Effector CD8-positive, alpha-beta T cell (primary cell): ENCODE results near the gene NUDT17.
A peak's percentile ranks its signal among the peaks of the same experiment; 100 is the strongest.

Experiments
- DNase-seq: peaks from one replicate; lab custom pipeline; 2025; lab: John Stamatoyannopoulos, UW

Gene NUDT17

GRCh38 chr1:145847827-145848226 is 2.4 kb downstream of the NUDT17 start:
- DNase-seq: no peak

- no peak for DNase-seq
These were observed 4.1 kb downstream of the NUDT17 start for GRCh38 chr1:145849356-145850160.

DNA sequence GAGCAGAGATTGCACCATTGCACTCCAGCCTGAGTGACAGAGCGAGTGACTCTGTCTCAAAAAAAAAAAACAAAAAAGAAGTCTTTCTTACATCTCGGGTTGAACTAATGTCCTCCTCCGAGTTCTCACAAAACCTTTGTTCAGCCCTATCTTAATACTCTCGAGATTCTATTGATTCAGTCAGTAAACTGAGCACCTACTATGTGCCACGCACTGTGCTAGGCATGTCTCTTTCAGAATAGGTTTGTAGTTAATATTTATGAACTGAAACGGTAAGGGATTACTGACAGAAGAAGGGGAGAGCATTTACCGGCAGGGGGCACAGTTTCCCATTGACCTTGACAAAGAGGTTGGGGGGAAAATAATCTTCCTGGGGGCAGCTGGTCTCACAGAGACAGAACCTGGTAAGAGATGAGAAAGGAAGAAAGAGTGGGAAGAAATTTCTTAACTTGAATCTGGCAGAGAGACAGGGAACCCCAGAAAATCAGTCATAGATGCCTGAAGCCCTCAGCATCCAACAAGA is 10.1 kb downstream of the NUDT17 start:
- DNase-seq: no peak

DNA sequence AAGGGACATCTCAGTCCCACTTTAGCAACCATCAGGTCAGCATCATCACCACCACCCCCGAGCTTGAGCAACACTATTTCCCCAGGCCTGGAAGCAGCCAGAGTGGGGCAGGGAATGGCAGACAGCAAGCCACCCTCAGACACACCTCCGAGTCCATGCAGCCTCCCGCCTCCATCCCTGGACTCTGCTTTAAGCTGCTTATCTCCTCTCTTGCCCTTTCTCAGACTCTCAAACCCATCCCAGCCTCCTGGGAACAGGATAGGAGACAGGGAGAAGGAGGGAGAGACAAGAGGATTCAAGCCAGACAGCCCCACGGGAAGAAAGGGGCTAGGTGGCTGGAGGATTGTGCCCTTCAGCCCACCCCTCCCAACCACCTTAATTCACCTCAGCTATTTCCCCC is 11.7 kb downstream of the NUDT17 start:
- no peak for DNase-seq

- DNase-seq: peak; percentile 66
These were observed 12.9 kb downstream of the NUDT17 start for GRCh38 chr1:145858238-145858900.

GRCh38 chr1:145858901-145859490 is 13.6 kb downstream of the NUDT17 start, which contains the start of gene PIAS3:
Gene PIAS3, minus strand, starts transcription at chr1:145859081. Its CDS starts 91 bp downstream, at chr1:145858990.
- peak; percentile 66 for DNase-seq

DNA sequence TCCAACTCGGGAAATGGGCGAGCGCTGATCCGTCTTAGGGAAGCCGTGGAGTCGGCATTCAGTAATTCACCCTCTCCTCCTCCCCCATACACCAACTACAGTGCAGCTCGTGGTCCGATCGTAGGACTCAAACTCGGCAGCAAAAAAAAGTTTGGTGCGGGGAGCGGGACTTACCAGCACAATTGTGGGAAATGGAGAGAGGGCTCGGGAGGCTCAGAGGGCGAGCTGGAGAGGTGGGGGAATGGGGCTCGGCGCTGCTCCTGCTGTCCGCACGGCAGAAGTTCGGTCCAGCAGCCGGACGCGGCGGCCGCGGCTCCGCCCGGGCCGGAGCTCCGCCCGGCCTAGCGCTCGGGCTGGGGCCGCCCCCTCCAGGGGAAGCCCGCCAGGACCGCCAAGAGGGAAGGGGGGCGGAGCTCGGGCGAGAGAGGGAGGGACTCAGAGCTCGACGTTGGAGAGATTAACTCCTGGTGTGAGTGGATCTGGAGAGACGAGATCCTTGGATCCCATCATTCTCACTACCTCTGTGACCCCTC is 14.1 kb downstream of the NUDT17 start:
- DNase-seq: peak; percentile 69

DNA sequence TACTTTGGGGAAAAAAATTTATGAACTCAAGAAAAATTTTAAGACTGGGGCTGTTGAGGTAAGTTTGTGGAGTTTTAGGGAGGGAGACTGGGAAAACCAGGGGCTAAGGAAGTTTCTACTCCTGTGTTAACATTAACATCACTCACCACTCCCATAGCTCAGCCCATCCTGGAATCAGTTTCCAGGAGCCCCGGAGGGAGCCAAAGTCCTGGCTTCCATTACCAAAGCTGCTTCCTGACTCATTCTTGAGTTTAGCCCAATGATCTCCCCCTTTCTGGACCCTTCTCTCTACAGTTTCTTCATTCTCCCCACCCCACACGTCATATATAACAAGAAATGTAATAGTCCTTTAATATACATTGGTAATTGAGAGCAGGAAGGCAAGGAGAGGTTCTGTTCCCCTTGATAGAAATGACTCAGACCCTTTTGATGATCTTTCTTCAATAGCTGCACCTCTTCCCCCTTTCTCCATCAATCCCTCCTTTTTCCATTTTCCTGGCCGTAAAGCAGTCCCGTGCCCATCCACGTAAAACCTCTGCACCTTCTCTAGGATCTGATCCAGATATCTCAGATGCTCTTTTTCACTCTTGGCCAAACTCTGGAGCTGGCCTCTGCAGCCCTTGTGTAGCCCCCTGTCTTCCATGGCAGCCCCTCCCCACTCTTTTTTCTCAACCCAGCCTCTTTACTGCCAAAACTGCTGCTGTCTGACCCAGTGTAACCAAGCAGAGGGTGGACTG is 18.0 kb downstream of the NUDT17 start:
- no peak for DNase-seq

DNA sequence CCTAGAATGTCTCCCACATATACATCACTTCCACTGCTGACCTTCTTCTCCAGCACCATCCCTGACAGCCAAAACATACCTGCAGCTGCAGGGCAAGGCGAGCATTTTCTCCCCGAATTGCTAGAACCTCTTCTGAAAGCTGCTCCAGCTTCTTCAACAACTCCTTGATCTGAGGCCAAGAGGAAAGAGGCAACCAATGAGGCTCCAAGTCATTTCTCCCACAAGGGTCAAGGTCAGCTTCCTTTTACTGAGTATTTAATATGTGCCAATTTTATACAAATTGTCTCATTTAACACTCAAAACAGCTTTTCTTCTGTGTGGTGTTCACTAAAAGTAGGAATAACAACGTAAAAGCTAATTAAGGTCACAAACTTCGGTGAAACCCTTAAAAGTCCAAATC is 22.8 kb downstream of the NUDT17 start:
- no peak for DNase-seq

GRCh38 chr1:145871994-145872924 is 26.8 kb downstream of the NUDT17 start:
- DNase-seq: no peak

GRCh38 chr1:145874646-145875045 is 29.2 kb downstream of the NUDT17 start:
- DNase-seq: no peak

DNA sequence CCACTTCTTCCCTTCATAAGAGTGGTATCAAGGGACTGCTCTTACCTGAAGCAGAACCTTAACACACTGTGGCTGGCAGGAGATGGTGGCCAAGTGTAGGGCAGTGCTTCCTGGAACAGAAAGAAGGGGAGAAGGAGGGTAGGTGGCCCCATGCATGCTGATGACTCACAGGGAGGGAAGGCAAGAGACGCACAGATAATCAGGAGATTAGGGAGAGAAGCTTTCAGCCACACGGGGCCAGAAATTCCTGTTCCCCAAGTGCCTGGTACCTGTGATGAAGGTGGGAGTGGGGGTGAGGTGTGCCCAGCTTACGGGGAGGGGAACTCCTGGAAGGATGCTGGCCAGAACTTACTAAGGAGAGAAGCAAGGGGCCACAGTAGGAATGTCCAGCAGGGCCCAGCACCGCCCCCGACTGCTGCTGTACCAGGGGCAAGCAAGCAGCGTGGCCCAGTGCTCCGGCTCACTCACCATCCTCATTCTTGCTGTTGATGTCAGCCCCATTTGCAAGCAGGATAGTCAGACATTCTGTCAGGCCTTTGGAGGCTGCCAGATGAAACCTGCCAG is 32.6 kb downstream of the NUDT17 start:
- DNase-seq: no peak

GRCh38 chr1:145878724-145879123 is 33.3 kb downstream of the NUDT17 start:
- DNase-seq: no peak

- no peak for DNase-seq
These were observed 34.3 kb downstream of the NUDT17 start for GRCh38 chr1:145879775-145880174.

GRCh38 chr1:145884675-145885074 is 39.2 kb downstream of the NUDT17 start:
- no peak for DNase-seq

GRCh38 chr1:145885738-145886287 is 40.4 kb downstream of the NUDT17 start, which contains the start of gene ANKRD35:
Gene ANKRD35, minus strand, starts transcription at chr1:145885866. Its CDS starts 108 bp downstream, at chr1:145885758.
- DNase-seq: peak; percentile 76

GRCh38 chr1:145886390-145886789 is 41.0 kb downstream of the NUDT17 start:
- DNase-seq: no peak

DNA sequence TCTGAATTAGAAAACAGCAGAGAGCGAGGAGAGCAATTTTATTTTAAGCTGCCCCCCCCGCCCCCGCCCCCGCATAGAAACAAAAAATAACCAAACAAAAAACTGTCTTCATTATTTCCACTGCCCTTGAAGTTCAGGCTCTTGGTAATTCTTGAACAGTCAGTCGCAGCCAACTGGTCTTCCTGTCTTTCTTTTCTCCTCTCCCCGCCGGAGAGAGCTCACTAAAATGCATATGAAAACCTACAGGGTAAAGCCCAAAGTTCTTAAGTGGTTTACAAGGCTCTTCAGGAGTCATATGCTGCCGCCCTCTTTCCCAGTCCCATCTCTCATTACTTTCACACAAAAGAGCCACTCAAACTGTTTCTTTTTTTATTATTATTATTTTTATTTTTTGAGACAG is 41.4 kb downstream of the NUDT17 start:
- DNase-seq: no peak

DNA sequence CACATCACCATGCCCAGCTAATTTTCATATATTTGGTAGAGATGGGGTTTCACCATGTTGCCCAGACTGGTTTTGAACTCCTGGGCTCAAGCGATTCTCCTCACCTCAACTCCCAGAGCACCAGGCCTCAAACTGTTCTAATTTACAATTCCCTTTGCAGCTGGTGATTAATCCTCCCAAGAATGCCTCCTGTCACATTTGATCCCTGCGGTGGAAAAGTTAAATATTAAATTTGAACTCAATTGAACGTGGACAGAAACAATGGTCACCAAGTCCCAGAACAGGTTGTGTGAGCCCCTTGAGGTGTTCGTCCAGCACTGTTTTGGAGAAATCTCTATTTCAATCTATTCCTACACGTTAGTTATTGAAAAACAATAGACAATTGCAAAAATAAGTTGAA is 42.2 kb downstream of the NUDT17 start:
- no peak for DNase-seq

- no peak for DNase-seq
These were observed 44.3 kb downstream of the NUDT17 start for GRCh38 chr1:145889722-145890121.
